ENCODE results near the gene INF2. TPM values are rescaled to one million over a fixed set of nuclear protein-coding genes. Genes with fewer than 3 reads are reported as not detected.
A peak's percentile ranks its signal among the peaks of the same experiment; 100 is the strongest.
"Not testable (repeated sequence)": the region's sequence is repeated elsewhere in the genome, so short reads cannot be mapped to it uniquely, and the experiment has no call there.

The INF2 gene
- 37.4 TPM for total RNA-seq

DNA sequence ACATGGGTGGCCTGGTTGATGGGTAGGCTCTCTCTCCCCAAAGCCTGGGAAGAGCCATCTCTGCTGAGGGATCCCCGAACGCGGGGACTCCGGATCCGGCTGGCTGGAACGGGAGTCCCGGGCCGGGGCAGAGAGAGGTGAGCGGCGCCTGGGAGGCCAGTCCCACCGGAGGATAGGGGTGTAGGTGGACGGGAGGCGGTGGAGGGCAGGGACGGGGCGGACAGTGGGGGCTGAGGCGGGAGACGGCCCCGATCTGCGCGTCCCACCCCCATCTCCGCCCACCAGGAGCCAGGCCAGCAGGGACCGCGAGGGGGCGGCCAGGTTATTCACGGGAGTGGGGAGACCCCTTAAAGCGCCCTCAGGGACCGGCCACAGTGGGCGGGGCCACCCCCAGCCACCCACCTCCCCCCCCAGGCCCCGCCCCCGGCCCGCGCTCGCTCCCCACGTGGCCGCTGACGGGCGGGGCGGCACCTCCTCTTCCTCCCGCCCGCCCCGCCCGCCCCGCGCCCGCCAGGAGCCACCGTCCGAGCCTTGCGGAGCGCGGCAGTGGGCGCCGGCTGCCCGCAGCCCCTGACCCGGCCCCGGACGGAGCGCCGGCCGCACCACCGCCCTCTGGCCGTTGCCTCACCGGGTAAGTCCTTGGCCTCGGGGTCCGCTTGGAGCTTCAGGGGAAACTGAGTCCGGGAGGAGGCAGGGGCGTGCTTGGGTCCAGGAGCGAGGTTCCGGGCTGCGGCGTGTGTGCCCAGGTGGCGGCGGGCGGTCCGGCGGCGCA lies at the start of gene INF2:
Gene INF2 (plus strand): TSS at position 510 of the 772 bp plus-strand sequence. CDS start 11,748 bp downstream, outside the sequence.
- peak in 2 of 3 donors; percentile 54 to 58 for DNase-seq (ENCODE audit: low read depth in 2 of 3, low spot score in 2 of 3)

DNA sequence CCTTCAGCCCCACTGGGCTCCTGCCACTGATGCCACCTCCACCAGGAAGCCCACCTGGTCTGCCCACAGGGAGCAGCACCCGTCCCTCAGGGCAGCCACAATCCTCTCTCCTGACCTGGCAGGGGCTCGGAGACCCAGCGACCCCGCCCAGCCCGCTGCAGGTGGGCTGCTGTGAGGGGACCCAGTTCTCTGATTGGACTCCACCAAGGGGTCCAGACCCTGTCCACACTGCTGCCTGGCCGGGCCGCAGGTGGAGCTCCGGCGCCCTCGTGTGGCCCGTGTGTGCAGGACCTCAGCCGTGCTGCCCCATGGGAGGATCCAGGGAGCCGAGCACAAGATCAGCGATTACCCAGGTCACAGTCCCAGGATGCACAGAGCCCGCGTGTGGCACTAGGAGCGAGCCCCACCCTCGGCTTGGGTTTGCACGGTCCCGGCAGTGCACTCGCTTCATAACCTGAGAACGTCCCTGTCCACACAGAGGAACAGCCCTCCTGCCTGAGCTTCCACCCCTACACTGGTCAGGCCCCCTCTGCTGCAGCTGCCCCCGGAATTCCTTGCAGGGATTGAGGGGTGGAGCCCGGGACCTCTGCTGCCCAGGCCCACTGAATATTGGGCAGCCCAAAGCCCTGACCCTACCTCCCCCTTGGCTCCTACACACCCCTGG lies 49.4 kb upstream of the INF2 start:
- peak in 2 of 3 donors; percentile 51 to 65 for DNase-seq (ENCODE audit: low read depth in 2 of 3, low spot score in 2 of 3)

DNA sequence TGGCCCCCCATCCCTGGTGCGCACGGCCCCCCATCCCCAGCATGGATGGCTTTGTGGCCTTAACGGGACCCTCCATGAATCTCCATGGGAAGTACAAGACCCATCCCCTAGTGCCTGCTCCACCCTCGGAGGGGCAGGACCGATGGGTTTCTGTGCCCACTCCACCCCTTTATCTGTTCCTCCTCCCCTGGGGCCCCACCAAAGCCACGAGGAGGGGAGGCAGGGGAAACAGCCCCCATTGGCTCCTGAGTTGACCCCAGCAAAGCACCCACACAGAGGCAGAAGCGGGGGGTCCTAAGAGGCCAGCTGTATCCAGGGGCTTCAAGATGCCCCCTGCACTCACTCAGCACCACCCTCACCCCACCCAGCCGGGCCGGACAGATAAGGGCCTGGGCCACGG lies 48.7 kb upstream of the INF2 start:
- no peak for DNase-seq (ENCODE audit: low read depth in 2 of 3, low spot score in 2 of 3)

GRCh38 chr14:104641753-104642539 lies 47.5 kb upstream of the INF2 start:
- DNase-seq (ENCODE audit: low read depth in 2 of 3, low spot score in 2 of 3) = peak in 1 of 3 donors; percentile 9

DNA sequence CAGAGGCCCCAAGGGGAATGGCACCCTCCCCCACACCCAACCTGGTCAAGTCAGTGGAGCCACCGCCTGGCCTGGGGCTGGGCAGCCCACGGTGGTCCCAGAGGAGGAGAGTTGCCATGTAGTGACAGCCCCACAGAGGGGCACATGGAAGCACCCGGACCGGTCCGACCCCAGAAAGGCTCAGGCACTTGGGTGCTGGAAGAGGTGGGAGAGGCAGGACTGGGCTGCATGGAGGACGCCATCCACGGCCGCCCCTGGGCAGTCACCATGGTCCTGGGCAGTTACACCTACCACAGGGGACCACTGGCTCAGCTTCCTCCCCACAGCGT lies 46.9 kb upstream of the INF2 start:
- DNase-seq (ENCODE audit: low read depth in 2 of 3, low spot score in 2 of 3) = no peak

- DNase-seq (ENCODE audit: low read depth in 2 of 3, low spot score in 2 of 3) = no peak
Observed at GRCh38 chr14:104643306-104643705, 46.1 kb upstream of the INF2 start.

GRCh38 chr14:104644091-104644635 lies 45.3 kb upstream of the INF2 start:
- no peak for DNase-seq (ENCODE audit: low read depth in 2 of 3, low spot score in 2 of 3)

DNA sequence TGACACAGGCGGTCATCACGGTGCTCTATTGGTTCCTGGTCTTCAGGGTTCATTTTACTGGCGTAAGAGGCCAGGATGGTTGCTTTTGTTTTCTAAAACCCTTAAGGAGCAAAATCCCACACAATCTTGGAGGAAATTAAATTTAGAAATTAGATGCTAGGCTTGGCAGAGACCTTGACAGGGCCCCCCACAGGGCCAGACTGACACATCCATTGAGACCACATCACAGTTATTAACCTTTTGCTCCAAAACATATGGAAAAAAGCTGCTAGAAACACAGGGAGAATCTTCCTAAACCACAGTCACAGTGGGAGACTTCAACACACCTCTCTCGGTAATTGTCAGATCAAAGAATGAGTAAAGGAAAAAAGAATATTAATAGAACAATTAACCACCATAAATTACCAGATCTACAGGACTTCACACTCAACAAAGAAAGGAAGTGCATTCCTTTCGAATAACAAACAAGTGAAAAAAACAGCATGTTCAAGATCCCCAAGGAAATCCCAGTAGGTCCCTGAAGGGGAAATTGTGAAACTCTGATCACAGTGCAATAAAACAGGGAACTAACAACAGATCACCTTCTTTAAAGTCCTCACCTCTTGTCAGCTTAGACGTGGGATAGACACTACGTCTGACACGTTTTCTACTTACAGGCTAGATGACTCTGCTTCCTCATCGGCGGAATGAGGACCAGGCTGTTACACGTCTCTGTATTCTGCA lies 44.6 kb upstream of the INF2 start:
- DNase-seq (ENCODE audit: low read depth in 2 of 3, low spot score in 2 of 3) = no peak

- DNase-seq (ENCODE audit: low read depth in 2 of 3, low spot score in 2 of 3) = no peak
Observed at GRCh38 chr14:104647467-104648043, 41.9 kb upstream of the INF2 start.

- peak; percentile 41 to 83 (median 78) for DNase-seq (ENCODE audit: low read depth in 2 of 3, low spot score in 2 of 3)
Observed at GRCh38 chr14:104650057-104650980, 39.1 kb upstream of the INF2 start.

DNA sequence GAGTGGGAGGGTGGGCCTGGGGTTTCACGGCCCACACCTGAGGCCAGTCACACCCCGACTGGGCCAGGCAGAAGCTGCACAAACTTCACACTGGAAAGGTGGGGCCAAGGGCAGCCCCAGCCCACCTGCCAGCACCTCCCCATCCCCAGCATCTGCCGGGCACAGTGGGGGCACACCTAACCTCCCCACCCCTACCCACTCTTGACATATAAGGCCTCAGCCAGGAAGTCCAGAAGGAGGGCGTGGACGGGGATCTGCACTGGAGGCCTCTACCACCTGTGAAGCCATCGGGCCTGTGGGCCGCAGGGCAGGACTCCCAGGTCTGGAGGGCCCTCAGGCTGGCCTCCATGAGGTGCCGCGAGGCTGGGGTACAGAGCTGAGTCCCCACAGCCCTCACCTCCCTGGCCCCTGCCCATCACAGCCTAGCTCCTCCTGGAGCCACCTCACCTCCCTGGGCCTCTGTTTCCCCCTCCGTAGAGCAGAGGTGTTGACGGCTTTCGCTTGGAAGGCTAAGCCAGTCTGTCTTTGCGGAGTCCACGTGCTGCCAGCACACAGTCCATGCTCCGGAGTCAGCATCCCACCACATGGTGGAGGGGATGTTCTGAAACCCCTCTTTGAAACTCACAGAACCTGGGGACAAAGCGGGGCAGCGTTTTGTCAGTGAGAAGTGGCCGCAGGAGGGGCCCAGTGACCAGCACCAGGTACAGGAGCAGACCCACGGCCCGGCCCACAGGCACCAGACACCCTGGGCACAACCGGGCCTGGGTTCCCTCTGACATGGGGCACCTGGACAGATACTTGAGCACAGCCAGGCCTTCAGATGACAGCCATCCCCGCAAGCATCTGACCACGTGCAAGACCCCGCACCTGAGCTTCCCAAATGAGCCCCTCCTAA lies 38.2 kb upstream of the INF2 start:
- DNase-seq (ENCODE audit: low read depth in 2 of 3, low spot score in 2 of 3) = no peak

GRCh38 chr14:104651876-104652260 lies 37.5 kb upstream of the INF2 start:
- DNase-seq (ENCODE audit: low read depth in 2 of 3, low spot score in 2 of 3) = no peak

DNA sequence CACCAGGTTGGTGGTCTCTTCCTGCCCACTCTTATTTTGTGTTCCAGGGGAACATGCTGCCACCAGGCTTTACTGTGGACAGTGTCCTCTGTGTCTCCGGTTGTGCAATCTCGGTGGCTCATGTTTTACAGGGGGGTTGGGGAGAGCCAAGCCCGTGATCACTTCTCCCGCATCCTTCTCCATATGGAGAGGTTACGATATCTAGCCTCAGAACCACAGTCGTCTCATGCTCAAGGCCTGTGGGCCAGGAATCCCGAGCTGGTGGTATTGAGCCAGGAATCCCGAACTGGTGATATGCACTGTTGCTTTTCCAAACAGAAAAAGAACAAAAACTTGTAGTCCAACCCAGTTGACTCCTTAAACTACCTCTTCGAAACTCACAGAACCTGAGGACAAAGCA lies 37.0 kb upstream of the INF2 start:
- no peak for DNase-seq (ENCODE audit: low read depth in 2 of 3, low spot score in 2 of 3)

DNA sequence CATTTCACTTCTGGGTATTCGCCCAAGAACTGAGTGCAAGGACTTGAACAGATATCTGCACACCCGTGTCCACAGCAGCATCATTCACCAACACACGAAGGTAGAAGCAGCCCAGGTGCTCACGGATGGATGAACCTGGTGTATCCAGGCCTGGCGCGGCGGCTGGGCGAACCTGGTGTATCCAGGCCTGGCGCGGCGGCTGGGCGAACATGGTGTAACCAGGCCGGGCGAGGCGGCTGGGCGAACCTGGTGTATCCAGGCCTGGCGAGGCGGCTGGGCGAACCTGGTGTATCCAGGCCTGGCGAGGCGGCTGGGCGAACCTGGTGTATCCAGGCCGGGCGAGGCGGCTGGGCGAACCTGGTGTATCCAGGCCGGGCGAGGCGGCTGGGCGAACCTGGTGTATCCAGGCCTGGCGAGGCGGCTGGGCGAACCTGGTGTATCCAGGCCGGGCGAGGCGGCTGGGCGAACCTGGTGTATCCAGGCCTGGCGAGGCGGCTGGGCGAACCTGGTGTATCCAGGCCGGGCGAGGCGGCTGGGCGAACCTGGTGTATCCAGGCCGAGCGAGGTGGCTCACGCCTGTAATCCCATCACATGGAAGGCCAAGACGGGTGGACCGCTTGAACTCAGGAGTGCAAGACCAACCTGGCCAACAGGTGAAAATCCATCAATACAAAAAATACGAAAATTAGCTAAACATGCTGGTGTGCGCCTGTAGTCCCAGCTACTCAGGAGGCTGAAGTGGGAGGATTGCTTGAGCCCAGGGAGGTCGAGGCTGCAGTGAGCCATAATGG lies 36.1 kb upstream of the INF2 start:
- not testable (repeated sequence) for DNase-seq (ENCODE audit: low read depth in 2 of 3, low spot score in 2 of 3)

DNA sequence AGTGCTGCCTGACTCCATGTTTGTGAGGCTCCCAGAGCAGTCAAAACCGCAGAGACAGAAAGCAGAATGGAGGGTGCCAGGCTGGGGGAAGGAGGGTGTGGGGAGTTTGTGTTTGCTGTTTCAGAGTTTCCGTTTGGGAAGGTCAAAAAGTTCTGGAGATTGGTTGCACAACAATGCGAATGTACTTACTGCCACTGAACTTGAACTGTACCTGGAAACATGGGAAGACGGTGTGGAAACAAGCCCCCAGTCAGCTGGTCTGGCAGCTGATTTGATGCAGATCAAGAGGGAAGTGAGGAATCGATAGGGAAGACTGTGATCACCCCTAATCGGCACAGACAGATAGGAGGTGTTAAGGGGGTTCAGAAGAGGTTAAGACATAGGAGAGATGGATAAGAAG lies 35.3 kb upstream of the INF2 start:
- DNase-seq (ENCODE audit: low read depth in 2 of 3, low spot score in 2 of 3) = no peak

GRCh38 chr14:104655128-104655848 lies 34.1 kb upstream of the INF2 start:
- no peak for DNase-seq (ENCODE audit: low read depth in 2 of 3, low spot score in 2 of 3)

Measured in hematopoietic multipotent progenitor cell (in vitro differentiated cells).